Stimulated activated CD4-positive, alpha-beta T cell treated with anti-CD3 and anti-CD28 coated beads, Interleukin-4, amount 100 ng/mL, for 4 hours (primary cell): ENCODE results near the gene SPATA31C1.

Source experiments
- DNase-seq, 2 experiments: peaks; one replicate each; pipeline ENCODE4 v3.0.0-alpha.2; 2020

Gene SPATA31C1

DNA sequence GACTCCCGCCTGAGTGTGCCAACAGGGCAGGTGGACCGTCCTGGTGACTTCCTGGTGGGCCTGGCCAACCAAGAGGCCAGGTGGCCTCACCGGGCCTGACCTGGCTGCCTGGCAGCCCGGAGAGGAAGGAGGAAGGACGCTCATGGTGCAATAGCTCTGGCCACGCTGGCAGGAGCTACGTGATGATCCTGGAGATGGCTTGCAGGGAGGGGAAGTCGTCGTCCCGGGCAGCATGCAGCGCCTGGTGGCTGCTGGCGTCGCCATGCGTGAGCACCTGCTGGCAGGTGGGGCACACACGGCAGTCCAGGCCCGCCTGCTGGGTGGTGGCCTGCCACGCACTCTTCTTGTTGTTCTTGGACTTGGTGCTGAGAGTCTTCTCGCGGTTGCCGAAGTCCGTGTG, 26.3 kb downstream of the SPATA31C1 start:
- DNase-seq: no peak

DNA sequence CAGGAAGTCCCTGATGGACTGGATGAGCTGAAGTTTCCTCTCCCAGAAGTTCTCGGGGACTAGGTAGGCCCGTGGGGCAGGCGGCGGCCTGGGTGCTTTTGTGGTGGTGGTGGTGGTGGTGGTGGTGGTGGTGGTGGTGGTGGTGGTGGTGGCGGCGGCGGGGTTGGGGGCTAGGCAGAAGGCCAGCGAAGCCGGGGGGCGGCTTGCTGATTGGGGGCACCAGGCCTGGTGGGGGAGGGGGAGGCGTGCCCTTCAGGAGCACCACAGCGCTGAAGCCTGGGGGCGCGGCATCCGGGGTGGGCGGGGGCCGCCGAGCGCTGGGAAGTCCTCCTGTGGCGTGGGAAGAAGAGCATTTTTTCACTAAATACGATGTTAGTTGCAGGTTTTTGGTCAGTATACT, 26.9 kb downstream of the SPATA31C1 start:
- no peak for DNase-seq

DNA sequence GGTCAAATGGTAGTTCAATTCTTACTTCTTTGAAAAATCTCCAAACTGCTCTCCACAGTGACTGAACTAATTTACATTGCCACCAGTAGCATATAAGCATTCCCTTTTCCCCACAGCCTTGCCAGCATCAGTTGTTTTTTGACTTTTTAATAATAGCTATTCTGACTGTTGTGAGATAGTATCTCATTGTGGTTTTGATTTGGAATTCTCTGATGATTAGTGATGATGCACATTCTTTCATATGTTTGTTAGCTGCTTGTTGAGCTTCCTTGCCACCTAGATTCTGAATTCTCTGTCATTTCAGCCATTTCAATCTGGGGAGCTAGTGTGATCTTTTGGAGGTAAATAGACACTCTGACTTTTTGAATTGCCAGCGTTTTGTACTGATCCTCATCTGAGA, 32.5 kb downstream of the SPATA31C1 start:
- no peak for DNase-seq

DNA sequence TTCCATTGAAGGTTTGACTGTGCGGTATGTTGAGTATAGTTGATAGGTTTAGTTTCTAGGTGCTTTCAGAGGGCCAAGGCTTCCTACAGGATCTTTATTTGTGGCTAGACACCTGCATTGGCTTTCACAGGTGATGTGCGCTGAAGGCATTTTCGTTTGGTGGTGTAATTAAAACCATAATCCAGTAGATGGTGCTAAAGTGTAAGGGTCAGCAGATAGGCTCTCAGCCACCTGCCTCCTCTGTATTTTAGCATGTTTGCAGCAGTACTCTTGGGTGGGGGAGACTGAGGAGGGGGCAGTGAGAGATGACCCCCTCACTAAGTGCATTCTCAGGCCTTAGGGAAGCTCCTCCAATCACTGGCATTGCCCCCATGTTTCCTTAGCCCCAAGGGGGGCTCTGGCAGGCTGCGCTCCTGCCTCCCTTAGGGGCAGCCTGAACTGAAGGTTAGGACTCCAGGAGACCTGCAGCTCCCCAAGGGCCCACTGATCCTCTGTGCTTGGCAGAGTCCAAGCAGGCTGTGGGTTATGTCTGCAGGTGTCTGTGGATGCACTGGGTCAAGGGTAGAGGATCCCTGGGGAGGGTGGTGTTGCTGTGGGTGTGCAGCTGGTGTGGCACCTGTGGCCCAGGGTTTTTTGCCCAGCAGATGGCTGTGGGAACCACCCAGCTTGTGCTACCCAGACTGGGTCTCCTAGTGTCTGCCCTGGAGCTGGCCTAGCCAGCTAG, 33.2 kb downstream of the SPATA31C1 start:
- no peak for DNase-seq

DNA sequence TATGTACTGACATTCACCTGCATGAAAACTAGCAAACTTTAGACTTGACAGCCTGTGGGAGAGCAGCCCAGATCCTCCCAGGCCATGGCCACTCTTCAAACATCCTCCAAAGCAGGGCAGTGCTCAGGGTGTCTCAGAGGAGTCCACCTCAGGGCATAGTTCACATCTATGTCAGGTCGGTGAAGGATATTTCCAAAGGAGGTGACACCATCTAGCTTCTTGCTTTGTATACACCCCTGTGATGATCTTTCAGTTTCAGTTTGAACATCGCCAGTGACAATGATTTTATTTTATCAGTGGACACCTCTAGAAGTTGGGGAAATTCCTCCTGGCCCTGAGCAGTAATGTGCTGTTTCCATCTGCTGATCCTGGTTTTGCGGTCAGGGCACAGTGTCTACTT, 36.5 kb downstream of the SPATA31C1 start:
- DNase-seq: no peak

DNA sequence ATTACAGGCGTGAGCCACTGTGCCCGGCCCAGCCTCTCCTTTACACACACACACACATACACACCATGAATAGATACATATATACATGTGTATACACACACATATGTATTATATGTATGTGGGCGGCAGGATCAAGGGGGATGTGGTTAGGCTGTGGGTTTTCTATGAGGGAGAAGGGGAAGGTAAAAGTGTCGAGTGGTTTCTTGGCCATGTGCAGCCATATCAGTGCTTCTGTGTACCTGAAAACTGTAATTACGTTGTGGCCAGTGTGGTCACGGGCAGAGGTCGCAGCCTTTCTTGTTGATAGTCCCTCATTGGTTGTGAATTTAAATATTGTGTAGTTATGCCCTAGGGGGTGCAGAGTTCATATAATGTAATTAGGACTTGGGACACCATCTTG, 40.1 kb downstream of the SPATA31C1 start:
- no peak for DNase-seq

DNA sequence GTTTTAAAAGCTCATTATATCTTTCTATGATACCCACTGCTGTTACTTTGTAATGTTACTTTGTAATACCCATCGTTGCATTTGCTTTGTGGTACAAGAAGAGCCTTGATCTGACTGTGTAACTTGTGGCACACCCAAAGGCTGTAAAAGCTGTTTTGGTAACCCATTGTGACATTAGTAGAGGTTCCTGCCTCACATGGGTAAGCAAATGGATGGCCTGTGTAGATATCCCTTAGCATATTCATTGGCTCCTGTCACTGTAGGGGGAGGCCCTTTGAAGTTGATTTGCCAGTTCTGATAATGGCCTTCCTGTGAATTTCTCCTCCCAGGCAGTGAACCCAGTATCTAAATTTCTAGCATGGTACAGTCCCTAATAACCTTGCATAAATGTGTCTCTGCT, 40.8 kb downstream of the SPATA31C1 start:
- no peak for DNase-seq

DNA sequence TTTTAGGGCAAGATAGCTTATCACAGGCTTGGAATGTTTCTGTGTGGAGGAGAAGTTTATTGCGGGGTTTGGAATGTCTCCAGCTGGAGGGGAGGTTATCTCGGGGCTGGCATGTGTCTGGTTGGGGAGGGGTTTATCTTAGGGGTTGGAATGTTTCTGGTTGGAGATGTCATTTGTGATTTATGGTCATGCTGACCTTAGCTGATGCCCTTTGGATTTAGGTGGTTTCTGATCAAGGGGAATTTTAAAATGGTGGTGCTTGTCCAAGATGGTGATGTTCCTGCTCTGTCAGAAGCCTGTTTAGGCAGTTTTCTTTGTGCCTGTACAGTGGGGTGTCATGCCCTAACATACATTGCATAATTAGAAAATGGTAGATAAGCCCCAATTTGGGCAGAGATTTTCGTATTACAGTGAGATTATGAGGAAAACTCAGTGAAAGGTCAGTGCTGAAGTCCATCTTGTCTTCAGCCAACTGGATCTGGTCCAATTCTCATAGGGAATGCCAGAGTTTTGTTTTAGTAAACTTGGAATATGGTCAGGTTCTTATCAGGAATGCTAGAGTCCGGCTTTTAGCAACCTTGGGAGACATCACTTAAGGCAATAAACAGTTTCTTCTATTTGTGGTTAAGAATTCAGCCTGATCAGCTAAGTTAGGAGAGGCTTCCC, 42.3 kb downstream of the SPATA31C1 start:
- no peak for DNase-seq

DNA sequence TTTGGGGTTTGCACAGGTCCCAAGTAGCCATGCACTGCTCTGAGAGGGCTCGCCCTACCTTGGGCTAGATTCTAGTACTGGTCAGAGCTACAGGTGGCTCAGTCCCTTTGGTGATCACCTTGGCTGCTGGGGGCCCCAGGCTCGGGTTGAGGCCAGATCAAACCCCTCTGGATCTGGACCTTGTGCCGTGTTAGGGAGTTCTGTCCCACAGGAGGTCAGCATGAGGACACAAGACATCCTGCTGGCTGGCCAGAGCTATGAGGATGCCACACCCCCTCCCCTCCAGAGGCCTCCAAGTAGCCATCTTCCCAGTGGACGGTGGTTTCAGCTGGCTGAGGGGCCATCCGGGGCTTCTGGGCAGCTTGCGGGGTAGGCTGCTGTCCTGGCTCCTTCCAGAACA, 46.0 kb downstream of the SPATA31C1 start:
- no peak for DNase-seq

DNA sequence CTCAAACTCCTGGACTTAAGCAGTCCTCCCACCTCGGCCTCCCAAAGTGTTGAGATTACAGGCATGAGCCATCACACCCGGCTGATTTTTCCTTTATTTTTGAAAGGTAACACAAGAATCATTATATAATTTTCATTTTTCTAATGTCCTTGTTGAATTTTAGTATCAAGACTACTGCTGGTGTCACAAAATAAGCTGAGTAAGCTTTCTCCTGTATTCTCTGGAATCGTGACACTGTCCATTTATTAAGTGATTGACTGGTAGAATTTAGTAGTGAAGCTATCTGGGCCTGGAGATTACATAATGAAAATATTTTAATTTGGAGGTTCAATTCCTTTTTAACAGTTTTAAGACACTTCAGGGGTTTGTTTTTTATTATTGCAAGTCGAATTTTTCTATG, 47.1 kb downstream of the SPATA31C1 start:
- no peak for DNase-seq

DNA sequence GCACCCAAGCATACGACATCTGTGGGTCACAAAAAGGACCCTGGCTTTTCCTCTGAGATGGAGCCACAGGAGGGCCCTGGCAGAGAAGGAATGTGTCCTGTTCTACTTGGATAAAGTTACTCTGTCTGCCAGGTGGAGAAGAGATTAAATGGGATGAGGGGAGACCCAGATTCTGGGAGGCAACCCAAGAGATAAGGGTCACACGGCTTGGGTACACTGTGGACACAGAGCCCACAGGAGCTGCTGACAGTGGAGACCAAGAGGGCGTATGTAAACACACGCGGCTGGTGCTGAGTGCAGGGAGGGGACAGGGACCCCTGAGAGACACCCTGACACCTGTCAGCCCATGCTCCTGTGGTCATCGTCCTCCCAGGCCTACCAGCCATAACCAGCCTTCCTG, 50.4 kb downstream of the SPATA31C1 start:
- no peak for DNase-seq

DNA sequence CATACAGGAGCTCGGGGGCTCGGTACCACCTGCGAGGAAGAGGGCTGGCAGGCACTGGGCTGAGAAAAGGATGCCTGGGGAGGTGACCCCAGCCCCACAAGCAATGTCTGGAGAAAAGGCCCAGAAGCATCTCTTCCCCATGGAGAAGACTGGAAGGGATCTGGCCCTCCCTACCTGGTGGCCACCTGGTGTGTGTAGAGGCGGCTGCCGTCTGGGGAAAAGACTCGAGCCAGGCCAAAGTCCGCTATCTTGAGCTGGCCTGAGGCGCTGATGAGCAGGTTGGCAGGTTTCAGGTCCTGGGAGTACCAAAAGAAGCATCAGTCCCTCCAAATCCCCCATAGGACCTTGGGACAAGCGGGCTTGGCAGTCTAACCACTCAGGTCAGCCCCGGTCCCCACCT, 52.8 kb downstream of the SPATA31C1 start:
- DNase-seq: no peak

DNA sequence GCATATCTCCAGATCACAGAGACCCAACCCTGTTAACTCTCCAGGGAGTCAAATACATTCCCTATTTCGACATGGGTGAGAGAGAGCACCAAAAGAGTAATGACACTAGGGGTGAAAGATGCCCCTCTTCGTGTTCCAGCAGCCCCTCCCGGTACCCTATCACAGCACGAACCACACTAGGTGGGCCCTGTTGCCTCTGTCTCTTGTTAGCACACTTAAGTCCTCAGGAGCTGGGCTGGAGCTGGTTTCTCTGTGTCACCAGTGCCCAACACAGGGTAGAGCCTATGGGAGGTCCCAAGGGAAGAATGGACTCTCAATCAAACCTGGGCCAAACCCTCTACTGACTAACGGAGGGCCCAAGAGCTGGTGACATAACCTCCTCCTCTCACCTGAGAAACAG, 55.4 kb downstream of the SPATA31C1 start:
- no peak for DNase-seq
